GM12874 (cell line): ENCODE measurements around the gene RBMS3.

ENCODE experiments used
- TF ChIP-seq, protein P1 (sequence below): IDR thresholded peaks from 2 replicates; pipeline ENCODE4 v1.5.1; 2011; ENCODE audit warnings: low read depth, mild to moderate bottlenecking, control low read depth, low read length, moderate library complexity; ENCODE audit not compliant: insufficient read depth

The RBMS3 gene

DNA sequence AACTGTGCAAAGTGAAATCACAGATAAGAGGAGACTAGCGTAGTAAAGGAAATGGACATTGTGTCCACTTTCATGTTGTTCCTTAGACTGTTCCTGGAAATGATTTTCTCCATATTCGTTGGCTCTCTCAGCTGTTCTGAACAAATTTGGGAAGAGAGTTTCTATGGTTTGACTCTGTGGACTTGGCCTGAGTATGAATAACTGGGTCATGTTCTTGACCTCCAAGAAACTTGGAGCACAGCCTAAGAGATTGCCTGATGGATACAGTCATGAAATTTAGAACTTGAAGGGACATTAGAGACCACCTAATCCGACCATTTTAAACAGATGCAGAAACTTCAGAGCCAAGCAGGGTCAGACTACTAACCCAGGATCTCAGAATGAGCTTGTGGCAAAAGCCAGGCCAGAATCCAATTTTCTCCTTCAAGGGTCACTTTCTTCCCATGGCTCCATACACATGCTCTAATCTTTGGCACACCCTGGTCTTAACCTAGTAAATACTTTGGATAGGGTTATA, 430.4 kb downstream of the RBMS3 start:
- TF ChIP-seq, protein P1, sequence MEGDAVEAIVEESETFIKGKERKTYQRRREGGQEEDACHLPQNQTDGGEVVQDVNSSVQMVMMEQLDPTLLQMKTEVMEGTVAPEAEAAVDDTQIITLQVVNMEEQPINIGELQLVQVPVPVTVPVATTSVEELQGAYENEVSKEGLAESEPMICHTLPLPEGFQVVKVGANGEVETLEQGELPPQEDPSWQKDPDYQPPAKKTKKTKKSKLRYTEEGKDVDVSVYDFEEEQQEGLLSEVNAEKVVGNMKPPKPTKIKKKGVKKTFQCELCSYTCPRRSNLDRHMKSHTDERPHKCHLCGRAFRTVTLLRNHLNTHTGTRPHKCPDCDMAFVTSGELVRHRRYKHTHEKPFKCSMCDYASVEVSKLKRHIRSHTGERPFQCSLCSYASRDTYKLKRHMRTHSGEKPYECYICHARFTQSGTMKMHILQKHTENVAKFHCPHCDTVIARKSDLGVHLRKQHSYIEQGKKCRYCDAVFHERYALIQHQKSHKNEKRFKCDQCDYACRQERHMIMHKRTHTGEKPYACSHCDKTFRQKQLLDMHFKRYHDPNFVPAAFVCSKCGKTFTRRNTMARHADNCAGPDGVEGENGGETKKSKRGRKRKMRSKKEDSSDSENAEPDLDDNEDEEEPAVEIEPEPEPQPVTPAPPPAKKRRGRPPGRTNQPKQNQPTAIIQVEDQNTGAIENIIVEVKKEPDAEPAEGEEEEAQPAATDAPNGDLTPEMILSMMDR: no peak

DNA sequence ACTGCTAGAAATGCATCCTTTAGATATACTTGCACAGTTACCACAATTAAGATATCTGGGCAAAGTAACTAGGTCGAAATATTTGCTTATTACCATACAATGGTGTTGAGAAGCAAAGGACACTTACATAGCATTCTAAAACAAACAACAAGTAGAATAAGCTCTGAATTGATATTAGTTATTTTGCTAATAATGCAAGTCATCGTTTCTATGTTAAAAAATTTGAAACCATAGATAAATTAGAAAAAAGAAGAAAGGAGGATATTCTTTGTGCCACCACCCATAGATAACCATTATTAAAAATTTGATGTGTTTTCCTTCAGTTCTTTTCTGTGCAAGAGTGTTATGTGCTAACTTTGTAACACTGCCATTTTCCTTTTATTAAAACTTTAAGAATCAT, 435.3 kb downstream of the RBMS3 start:
- TF ChIP-seq, protein P1: no peak

DNA sequence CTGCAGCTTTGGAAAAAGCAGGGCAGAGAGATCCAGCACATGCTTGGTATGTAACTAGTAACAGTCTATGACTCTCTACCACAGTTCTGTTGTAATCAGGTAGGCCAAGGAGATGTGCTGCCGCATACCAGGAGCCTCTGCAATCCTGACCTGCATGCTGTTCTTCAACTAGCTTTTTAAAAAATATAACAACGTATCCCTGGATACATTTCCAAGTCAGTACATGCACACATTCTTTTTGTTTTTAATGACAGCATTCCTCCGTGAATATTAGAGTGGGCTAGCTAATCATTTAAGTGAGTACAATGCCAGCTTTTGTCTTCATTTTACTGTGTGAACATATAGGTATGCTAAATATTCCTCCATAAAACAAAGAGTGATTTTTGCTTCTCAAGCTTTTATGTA, 437.8 kb downstream of the RBMS3 start:
- TF ChIP-seq, protein P1: no peak

DNA sequence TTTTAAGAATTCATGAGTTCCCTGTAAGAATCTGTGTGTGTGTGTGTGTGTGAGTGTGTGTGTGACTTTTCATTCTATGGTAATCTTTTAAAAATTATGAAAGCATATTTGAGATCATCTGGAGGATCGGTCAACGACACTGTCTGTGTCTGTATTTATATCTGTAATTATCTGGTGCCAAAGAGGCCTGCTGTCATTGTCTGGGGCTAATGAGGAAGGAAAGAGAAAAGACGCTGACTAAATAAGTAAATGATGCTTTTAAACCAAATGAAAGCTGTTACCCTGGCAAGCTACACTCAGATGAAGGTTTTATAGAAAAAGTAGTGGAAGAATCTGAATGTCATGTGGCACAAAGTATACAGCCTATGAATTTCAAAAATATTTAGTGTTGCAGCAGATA, 439.8 kb downstream of the RBMS3 start:
- TF ChIP-seq, protein P1: no peak

DNA sequence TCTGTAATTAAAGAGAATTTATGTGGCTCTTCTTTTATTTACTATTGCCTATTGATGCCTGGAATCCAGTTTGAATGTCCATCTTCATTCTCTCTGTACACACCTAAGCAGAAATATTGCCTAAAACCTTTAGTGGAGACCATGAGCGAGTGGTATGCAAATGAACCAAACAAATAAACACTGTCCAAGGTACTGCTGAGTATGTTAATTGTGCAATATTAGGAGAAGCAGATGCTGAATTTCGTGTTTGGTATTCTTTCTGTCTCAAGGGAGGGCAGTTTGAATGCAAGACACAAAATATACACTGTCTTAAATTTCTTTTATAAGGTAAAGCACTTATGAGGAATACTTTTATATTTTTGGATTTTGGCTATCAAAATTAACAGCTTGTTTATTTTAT, 440.9 kb downstream of the RBMS3 start:
- TF ChIP-seq, protein P1: no peak

DNA sequence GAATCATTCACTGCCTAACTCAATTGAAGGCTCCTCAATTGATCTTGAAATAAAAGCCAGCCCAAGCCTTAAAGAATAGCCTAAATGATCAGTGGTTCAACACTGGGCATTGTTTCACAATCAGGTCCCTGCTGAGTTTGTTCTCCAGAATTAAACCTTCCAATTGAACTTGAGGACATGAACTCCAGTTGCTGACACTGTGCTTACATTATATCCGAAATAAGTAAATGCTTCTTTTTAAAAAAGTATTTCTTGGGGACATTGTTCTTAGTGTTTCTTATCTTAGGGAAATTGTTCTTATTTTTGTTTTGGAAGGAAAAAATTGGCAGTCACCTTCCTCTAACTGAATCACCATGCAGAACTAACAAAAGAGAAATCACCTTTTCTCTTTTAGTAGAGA, 450.2 kb downstream of the RBMS3 start:
- TF ChIP-seq, protein P1: no peak

DNA sequence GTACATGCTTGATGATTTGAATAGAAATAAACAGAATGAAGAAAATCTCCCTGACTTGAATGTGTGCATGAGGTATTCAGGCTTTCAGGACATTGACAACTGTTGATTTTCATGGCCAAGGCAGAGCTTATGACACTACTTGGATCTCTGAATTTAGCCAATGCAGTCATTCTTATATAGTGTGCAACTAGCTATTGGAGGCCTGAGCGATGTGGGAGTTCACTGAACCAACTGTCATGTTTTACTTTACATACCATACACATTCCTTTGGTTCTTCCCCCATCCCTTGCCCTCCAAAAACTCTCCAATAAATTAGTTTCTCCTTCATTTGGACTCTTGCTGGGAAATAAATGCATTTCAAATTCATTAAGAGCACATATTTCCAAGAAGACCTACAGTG, 460.4 kb downstream of the RBMS3 start:
- TF ChIP-seq, protein P1: no peak
